NCI-H226 (cell line): ENCODE data around the gene PDF.
"Not testable (repeated sequence)": the region's sequence is repeated elsewhere in the genome, so short reads cannot be mapped to it uniquely, and the experiment has no call there.

ENCODE experiments used
- DNase-seq: peaks from one replicate; pipeline ENCODE4 v3.0.0-alpha.2; 2015

PDF gene

DNA sequence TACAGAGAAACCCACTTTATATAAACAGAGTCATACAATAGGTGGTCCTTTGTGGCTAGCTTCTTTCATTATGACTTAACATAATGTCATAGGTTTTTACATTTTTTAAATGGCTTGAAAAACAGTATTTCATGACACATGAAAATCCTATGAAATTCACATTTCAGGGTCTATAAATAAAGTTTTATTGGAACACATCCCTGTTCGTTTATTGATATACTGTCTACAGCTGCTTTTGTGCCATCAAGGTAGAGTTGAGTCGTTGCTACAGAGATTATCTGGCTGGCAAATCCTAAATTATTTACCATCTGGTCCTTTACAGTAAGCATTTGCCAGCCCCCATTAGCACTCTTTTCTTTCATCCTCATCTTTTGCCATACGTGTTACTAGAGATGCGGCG lies 16.9 kb downstream of the PDF start:
- no peak for DNase-seq

GRCh38 chr16:69311533-69312387 lies 18.6 kb downstream of the PDF start:
- no peak for DNase-seq

DNA sequence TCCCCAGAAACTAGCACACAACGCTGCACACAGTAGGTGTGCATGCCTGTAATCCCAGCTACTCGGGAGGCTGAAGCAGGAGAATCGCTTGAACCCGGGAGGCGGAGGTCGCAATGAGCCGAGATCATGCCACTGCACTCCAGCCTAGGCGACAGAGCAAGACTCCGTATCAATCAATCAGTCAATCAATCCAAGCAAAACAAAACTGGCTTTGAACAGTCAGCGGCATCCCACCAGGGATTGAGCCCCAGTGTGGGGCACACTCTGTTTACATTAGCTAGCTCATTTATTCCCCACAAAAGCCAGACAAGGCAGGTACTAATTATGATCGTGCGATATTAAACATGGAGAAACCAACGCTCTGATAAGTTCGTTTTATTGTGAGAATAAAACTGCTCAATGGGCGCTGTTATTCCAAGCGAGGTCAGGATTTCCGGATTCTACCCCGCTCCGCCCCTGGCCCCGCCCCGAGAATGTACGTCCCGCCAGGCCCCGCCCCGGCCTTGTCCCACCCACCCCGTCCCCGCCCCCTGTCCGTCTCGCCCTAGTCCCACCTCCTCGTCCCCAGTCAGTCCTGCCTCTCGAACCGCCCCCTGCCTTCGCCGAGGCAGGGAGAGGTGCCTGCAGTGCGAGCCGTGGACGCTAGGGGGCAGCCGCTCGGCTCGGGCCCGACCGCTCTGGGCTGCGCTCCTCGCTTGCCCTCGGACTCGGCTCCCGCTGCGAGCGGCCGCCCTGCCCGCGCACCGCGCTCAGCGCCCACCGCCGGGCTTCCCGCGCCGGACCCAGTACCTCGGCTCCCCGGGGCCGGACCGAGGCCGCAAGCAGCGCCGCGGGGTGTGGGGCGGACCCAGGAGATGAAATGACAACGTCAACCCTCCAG lies 19.5 kb downstream of the PDF start, which contains the start of gene VPS4A:
VPS4A (plus strand) TSS at position 698 of the 880 bp plus-strand sequence; CDS start at position 860, 162 bp downstream.
- peak; percentile 87 for DNase-seq

DNA sequence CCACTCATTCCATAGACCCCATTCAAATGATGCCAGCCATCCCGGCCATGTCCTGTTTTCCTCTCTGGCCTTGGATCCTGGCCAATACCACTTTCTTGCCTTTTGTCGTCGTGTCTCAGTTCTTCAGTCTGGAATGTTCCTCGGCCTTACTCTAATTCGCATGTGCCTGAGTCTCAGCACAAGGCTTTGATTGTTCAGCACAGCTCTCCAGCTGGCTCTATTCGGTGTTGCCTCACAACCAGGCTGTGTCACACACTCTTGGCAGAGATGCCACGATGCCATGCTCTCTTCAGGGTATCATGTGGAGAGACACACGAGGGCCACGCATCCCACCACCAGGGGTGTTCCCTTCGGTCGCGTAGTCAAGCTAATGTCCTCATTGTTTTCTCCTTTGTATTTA lies 21.1 kb downstream of the PDF start:
- no peak for DNase-seq

- DNase-seq = no peak
These were observed 22.5 kb downstream of the PDF start for GRCh38 chr16:69307856-69308255.

GRCh38 chr16:69307091-69307490 lies 23.3 kb downstream of the PDF start:
- DNase-seq = no peak

DNA sequence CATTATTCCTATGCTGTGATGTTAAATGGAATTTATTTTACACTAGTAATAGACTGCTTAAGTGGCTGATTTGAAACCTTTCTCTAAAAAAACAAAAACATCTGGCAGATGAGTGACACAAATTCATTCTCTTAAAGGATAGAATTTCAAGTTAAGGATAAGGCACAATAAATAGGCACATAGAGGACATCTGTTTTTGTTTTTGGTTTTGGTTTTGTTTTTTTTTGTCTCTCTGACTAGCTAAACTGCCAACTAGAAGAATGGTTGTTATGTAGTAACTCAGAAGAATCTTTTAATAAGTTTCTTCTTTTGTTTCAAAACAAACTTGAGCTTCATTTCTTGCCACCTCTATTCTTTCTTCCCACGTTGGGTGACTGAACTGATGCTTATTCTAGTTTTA lies 24.4 kb downstream of the PDF start:
- DNase-seq = no peak

DNA sequence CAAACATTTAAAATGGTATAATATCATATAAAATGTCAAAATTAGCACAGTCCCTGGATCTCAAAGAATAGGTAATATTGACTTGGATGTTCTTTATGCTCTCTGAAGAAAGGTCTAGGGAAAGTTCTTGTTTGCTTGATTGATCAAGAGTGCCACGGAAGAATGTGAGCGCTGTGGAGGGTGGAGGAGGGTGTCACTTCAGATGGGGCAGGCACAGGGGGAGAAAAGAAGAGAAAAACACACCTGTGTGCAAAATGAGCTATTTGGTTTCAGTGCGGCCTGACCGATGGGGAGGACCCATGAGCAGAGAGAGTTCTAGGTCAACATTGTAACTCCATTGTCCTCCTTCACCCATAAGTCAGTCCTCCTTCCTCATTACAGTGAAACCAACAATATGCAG lies 28.1 kb downstream of the PDF start:
- no peak for DNase-seq

DNA sequence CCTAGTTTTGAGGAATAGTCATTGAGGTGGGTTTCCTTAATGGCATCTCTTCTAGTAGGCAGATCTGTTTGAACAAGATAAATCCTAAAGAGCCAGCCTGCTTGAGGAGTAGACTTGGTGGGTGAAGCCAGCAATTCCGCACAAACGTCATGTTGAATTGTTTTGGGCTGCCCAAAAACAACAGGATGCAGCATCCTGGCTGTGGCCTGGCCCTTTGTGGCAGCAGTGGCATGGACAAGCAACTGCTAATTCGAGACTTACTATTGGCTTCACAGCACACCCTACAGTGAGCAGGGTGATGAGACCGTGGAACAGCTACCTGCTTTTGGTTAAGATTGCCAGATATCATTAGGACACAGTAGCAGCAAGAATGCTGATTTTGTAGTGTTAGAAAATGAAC lies 28.5 kb downstream of the PDF start:
- no peak for DNase-seq

DNA sequence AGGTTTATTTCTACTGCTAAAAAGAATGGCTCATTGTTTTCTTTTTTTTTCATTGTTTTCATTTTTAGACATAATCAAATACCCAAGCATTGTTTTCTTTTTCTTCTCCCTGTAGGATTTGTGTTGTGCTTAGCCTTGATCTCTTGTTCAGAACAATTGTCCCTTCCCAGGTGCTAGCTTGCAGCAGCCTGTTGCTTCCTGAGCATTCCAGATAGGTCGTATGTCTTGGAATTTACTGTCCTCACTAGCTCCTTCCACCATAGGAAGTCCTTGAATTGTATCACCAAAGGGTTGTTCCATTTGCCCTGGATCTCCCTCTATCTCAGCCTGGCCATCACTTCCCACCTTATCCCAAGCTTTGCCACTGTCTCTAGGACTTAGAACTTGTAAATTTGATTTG lies 29.2 kb downstream of the PDF start:
- no peak for DNase-seq

DNA sequence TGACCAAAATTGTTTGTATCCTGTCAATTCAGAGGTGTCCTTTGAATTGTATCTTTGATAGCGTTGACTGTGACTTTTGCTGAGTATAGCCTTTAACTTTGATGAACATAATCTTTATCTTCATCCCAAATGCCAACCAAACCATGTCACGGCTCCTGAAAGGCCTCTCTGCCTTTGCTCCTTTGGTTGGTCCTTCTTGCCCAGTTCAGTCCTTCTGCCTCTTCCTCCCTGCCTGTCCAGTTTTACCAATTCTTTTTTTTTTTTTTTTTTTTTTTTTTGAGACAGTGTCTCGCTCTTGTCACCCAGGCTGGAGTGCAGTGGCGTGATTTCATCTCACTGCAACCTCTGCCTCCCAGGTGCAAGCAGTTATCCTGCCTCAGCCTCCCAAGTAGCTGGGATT lies 32.1 kb downstream of the PDF start:
- no peak for DNase-seq

GRCh38 chr16:69296771-69297170 lies 33.6 kb downstream of the PDF start:
- not testable (repeated sequence) for DNase-seq

GRCh38 chr16:69294051-69294450 lies 36.3 kb downstream of the PDF start:
- no peak for DNase-seq

- no peak for DNase-seq
These were observed 37.0 kb downstream of the PDF start for GRCh38 chr16:69293401-69293800.

DNA sequence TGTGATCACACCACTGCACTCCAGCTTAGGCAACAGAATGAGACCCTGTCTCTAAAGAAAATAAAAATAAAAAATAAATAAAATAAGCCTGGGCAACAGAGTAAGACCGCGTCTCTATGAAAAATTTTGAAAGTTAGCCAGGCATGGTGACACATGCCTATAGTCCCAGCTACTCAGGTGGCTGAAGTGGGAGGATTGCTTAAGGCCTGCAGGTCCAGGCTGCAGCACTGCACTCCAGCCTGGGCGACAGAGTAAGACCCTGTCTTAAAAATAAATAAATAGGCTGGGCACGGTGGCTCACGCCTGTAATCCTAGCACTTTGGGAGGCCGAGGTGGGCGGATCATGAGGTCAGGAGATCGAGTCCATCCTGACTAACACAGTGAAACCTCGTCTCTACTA lies 38.7 kb downstream of the PDF start:
- DNase-seq = not testable (repeated sequence)

DNA sequence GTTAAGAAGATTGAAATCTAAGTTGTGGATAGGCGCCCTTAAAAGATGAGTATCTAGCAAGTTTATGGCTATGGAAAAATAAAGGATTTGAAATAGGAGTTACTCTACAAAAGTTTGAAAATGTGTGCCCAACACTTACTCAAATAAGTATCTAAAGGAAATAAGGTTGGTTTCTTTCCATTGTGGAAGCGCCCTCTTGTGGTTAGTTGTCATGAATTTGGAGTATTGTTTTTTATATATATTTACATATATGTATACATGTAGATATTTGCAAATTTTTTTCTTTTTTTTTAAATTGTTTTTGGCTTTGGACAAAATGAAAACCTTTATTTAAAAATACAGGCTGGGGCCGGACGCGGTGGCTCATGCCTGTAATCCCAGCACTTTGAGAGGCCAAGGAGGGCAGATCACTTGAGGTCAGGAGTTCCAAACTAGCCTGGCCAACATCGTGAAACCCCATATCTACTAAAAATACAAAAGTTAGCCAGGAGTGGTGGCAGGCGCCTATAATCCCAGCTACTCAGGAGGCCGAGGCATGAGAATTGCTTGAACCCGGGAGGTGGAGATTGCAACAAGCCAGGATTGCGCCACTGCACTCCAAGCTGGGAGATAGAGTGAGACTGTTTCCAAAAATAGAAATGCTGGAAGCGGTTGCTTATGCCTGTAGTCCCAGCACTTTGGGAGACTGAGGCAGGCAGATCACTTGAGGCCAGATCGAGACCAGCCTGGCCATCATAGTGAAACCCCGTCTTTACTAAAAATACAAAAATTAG lies 43.3 kb downstream of the PDF start:
- peak; percentile 49 for DNase-seq

DNA sequence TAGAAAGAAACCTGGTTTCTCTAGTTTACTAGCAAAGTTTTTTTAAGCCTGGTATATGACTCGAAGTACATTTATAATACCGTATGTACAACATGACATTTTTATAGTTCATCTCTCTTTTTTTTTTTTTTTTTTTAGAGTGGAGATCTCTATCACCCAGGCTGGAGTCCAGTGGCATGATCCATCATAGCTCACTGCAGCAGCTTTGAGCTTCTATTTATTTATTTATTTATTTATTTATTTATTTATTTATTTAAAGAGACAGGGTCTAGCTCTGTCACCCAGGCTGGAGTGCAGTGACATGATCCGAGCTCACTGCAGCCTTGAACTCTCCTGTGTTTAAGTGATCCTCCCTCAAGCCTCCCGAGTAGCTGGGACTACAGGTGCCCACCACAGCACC lies 45.1 kb downstream of the PDF start:
- DNase-seq = no peak

DNA sequence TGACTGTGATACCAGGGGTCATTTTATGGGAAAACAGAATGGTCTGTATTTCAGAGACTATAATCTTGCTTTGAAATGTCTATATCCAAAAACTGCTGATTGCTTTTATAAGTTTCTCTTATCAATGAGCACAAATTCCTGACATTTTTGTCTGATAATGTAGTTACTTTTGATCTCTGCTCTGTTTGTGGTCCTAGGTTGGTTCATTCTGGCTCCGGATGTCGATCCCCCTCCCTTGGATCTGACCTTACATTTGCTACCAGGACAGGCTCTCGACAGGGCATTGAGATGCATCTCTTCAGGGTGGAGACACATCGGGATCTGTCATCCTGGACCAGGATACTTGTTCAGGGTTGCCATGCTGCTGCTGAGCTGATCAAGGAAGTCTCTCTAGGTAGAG lies 46.5 kb downstream of the PDF start:
- no peak for DNase-seq

- DNase-seq = no peak
These were observed 53.0 kb downstream of the PDF start for GRCh38 chr16:69277413-69277812.
